Prostate gland (tissue), 2 donors: ENCODE results near the gene RIPK1. TPM values are rescaled to one million over a fixed set of nuclear protein-coding genes. Genes with fewer than 3 reads are reported as not detected.

ENCODE experiments used
- DNase-seq: peaks from one replicate; pipeline ENCODE4 v3.0.0-alpha.2; 2019; ENCODE audit warnings: low spot score
- H3K27ac ChIP-seq, 2 donors: fragments of 200-600 bp; sonication (generic); 2 replicates each; pipeline ENCODE4 v1.5.1; 2017 to 2019
- H3K27me3 ChIP-seq: fragments of 200-600 bp; sonication (generic); replicated peaks from 2 replicates; pipeline ENCODE4 v1.5.1; 2019; ENCODE audit not compliant: insufficient read depth
- H3K36me3 ChIP-seq, 2 donors: fragments of 200-600 bp; sonication (generic); 1 replicate in 1 of 2; 2 replicates in 1 of 2; pipeline versions ENCODE4 v1.5.1 to v1.8.1; 2017 to 2019
- H3K4me1 ChIP-seq: fragments of 200-600 bp; sonication (generic); replicated peaks from 2 replicates; pipeline ENCODE4 v1.5.1; 2019
- H3K4me3 ChIP-seq, 2 donors: fragments of 200-600 bp; sonication (generic); 2 replicates each; pipeline ENCODE4 v1.5.1; 2017 to 2019
- H3K9me3 ChIP-seq: fragments of 200-600 bp; sonication (generic); 2 replicates; pipeline ENCODE4 v1.5.1; 2017
- CTCF ChIP-seq, 4 experiments: fragments of 200-600 bp in 2 of 4; fragments of 450-650 bp in 2 of 4; sonication (generic) in 2 of 4; IDR thresholded peaks; 1 replicate in 3 of 4; 2 replicates in 1 of 4; pipeline ENCODE4 v1.5.1; 2016 to 2019; ENCODE audit warnings: antibody characterized with exemption in 4 of 4, mild to moderate bottlenecking in 2 of 4, moderate library complexity in 2 of 4
- POLR2A ChIP-seq: fragments of 450-650 bp; IDR thresholded peaks from one replicate; pipeline ENCODE4 v1.6.1; 2016; ENCODE audit warnings: antibody characterized with exemption, mild to moderate bottlenecking
- POLR2AphosphoS5 ChIP-seq: sonication (generic); formaldehyde crosslinking; IDR thresholded peaks from one replicate; pipeline ENCODE4 v1.6.1; 2017; ENCODE audit warnings: antibody characterized with exemption
- WGBS: methylation state at CpG from one replicate; pipeline ENCODE4 v1.1.5; 2018; 5-methylcytosine and 5-hydroxymethylcytosine counted together
- intact Hi-C: fragments of 100-400 bp; cut with DNase I; formaldehyde crosslinking; loops from one replicate; pipeline ENCODE4 v1.14.2; 2022
- total RNA-seq, 2 donors: library from RNA; depleted of rRNA; stranded (reverse); fragments of >200 nt; gene quantifications; one replicate each; pipeline ENCODE4 v1.1.0, GENCODE V29; 2016

The RIPK1 gene
- total RNA-seq, 2 donors from 2014 or later, result 21.3 to 23.0 TPM

- Histone ChIP-seq H3K9me3 (no peaks in the 10 kb centered on the region), H3K27me3 (no peaks in the 10 kb centered on the region), H3K4me1 (no peaks in the 10 kb centered on the region), H3K36me3 (no peaks in the 10 kb centered on the region), H3K4me3 (no peak overlapping the region), H3K27ac (no peak overlapping the region)
- no peak for TF ChIP-seq CTCF (IDR thresholded peaks at IDR 0.05)
- TF ChIP-seq POLR2A, result no peak
- TF ChIP-seq POLR2AphosphoS5, result no peak
- DNase-seq, result no peak
- 92% methylated on average over 2 of the region's 2 CpGs for WGBS
- intact Hi-C loops, result no loop called here
These were observed 26.5 kb downstream of the RIPK1 start for GRCh38 chr6:3094815-3095214.

GRCh38 chr6:3102875-3103274 lies 34.6 kb downstream of the RIPK1 start:
- intact Hi-C loops, result no loop called here
- no peaks in the 10 kb centered on the region for H3K27me3 ChIP-seq
- H3K36me3 ChIP-seq, result peaks cover 0 to 11% of the 10 kb centered on the region in 2 donors
- no peak for DNase-seq
- H3K4me3 ChIP-seq, result no peak overlapping the region
- 95% methylated on average over 3 of the region's 3 CpGs for WGBS
- H3K9me3 ChIP-seq, result no peaks in the 10 kb centered on the region
- no peak overlapping the region for H3K27ac ChIP-seq
- H3K4me1 ChIP-seq, result no peaks in the 10 kb centered on the region
- TF ChIP-seq CTCF (IDR thresholded peaks at IDR 0.05) (no peak), POLR2A (no peak), POLR2AphosphoS5 (no peak)

- 92% methylated on average over 8 of the region's 10 CpGs for WGBS
- H3K27ac ChIP-seq, result no peak overlapping the region
- no peak for TF ChIP-seq POLR2A
- TF ChIP-seq POLR2AphosphoS5, result no peak
- no peak for TF ChIP-seq CTCF (IDR thresholded peaks at IDR 0.05)
- H3K36me3 ChIP-seq, result peaks cover 0 to 11% of the 10 kb centered on the region in 2 donors
- intact Hi-C loops, result no loop called here
- no peaks in the 10 kb centered on the region for H3K4me1 ChIP-seq
- H3K4me3 ChIP-seq, result no peak overlapping the region
- no peak for DNase-seq
- H3K27me3 ChIP-seq, result no peaks in the 10 kb centered on the region
- no peaks in the 10 kb centered on the region for H3K9me3 ChIP-seq
These were observed 40.6 kb downstream of the RIPK1 start for GRCh38 chr6:3108746-3109414.

- Histone ChIP-seq H3K36me3 (peaks cover 0 to 7% of the 10 kb centered on the region in 2 donors), H3K9me3 (no peaks in the 10 kb centered on the region), H3K4me1 (no peaks in the 10 kb centered on the region), H3K27me3 (no peaks in the 10 kb centered on the region), H3K27ac (no peak overlapping the region), H3K4me3 (no peak overlapping the region)
- WGBS, result 82% methylated on average over 3 of the region's 3 CpGs
- intact Hi-C loops, result no loop called here
- DNase-seq, result no peak
- TF ChIP-seq CTCF (IDR thresholded peaks at IDR 0.05), result no peak
- TF ChIP-seq POLR2AphosphoS5, result no peak
- TF ChIP-seq POLR2A, result no peak
These were observed 41.5 kb downstream of the RIPK1 start for GRCh38 chr6:3109761-3110160.

GRCh38 chr6:3114377-3114776 lies 46.1 kb downstream of the RIPK1 start:
- DNase-seq, result no peak
- 97% methylated on average over 6 of the region's 6 CpGs for WGBS
- intact Hi-C loops, result no loop called here
- TF ChIP-seq POLR2A (no peak), POLR2AphosphoS5 (no peak), CTCF (IDR thresholded peaks at IDR 0.05) (no peak)
- H3K27me3 ChIP-seq, result no peaks in the 10 kb centered on the region
- H3K27ac ChIP-seq, result no peak overlapping the region
- H3K4me1 ChIP-seq, result no peaks in the 10 kb centered on the region
- no peaks in the 10 kb centered on the region for H3K36me3 ChIP-seq
- no peak overlapping the region for H3K4me3 ChIP-seq
- H3K9me3 ChIP-seq, result no peaks in the 10 kb centered on the region
